Stimulated activated CD4-positive, alpha-beta T cell treated with anti-CD3 and anti-CD28 coated beads, TNF-alpha, amount 100 ng/mL, for 24 hours (primary cell): ENCODE data around the gene ISG20.
"Not testable (repeated sequence)": the region's sequence is repeated elsewhere in the genome, so short reads cannot be mapped to it uniquely, and the experiment has no call there.

ENCODE experiments used
- DNase-seq, 3 experiments: peaks; one replicate each; pipeline ENCODE4 v3.0.0-alpha.2; 2020; ENCODE audit warnings: low read depth in 3 of 3

The ISG20 gene

GRCh38 chr15:88636050-88636449, 2.8 kb upstream of the ISG20 start:
- peak in 2 of 3 experiments; percentile 38 to 41 for DNase-seq

- no peak for DNase-seq
These were observed 2.2 kb upstream of the ISG20 start for GRCh38 chr15:88636654-88637053.

- no peak for DNase-seq
These were observed 1.4 kb upstream of the ISG20 start for GRCh38 chr15:88637436-88637835.

- DNase-seq: no peak
These were observed 783 bp upstream of the ISG20 start for GRCh38 chr15:88637841-88638625.

- no peak for DNase-seq
These were observed 3.2 kb downstream of the ISG20 start for GRCh38 chr15:88641959-88642452.

- not testable (repeated sequence) for DNase-seq
These were observed 3.7 kb downstream of the ISG20 start for GRCh38 chr15:88642514-88642913.

- no peak for DNase-seq
These were observed 5.9 kb downstream of the ISG20 start for GRCh38 chr15:88644741-88645140.

GRCh38 chr15:88645171-88646087, 6.6 kb downstream of the ISG20 start:
- DNase-seq: no peak

- DNase-seq: no peak
These were observed 7.2 kb downstream of the ISG20 start for GRCh38 chr15:88646088-88646405.

- no peak for DNase-seq
These were observed 8.1 kb downstream of the ISG20 start for GRCh38 chr15:88646951-88647350.

GRCh38 chr15:88647351-88648105, 8.7 kb downstream of the ISG20 start:
- DNase-seq: no peak

- DNase-seq: no peak
These were observed 9.8 kb downstream of the ISG20 start for GRCh38 chr15:88648357-88649214.

- peak; percentile 50 to 83 (median 61) for DNase-seq
These were observed 10.5 kb downstream of the ISG20 start for GRCh38 chr15:88649286-88649733.

- DNase-seq: no peak
These were observed 11.1 kb downstream of the ISG20 start for GRCh38 chr15:88649753-88650551.

- DNase-seq: no peak
These were observed 11.7 kb downstream of the ISG20 start for GRCh38 chr15:88650556-88650955.

- no peak for DNase-seq
These were observed 12.4 kb downstream of the ISG20 start for GRCh38 chr15:88651136-88651732.

- DNase-seq: no peak
These were observed 13.2 kb downstream of the ISG20 start for GRCh38 chr15:88651971-88652370.

GRCh38 chr15:88652456-88653199, 13.8 kb downstream of the ISG20 start:
- no peak for DNase-seq
